OCI-LY7 (cell line): ENCODE results near the gene CNTN4. TPM values are rescaled to one million over a fixed set of nuclear protein-coding genes. Genes with fewer than 3 reads are reported as not detected.

Experiments
- BruUV-seq: library from RNA; stranded (reverse); fragments of 400-500 nt; replicated peaks from 2 replicates; lab custom pipeline; 2021; lab: Mats Ljungman, UMichigan
- CTCF ChIA-PET: fragments of 300-600 bp; sonication (Branson Sonifier 250); formaldehyde crosslinking; loops from one replicate; lab custom pipeline; 2022; ENCODE audit warnings: antibody characterized with exemption; ENCODE audit not compliant: unreplicated experiment; lab: Charles Lee
- POLR2A ChIA-PET: fragments of 300-600 bp; sonication (Branson Sonifier 250); formaldehyde crosslinking; loops from one replicate; lab custom pipeline; 2022; ENCODE audit warnings: antibody characterized with exemption; lab: Charles Lee
- DNase-seq: peaks from one replicate; pipeline ENCODE4 v3.0.0-alpha.2; 2015; ENCODE audit warnings: low spot score
- H2AFZ ChIP-seq: fragments of 200-600 bp; sonication (generic), shearing (Covaris generic); 2 replicates; pipeline ENCODE4 v1.6.1; 2014; ENCODE audit warnings: mild to moderate bottlenecking, antibody characterized with exemption, low read length, moderate library complexity
- H3K27ac ChIP-seq: fragments of 200-600 bp; sonication (generic); 2 replicates; pipeline ENCODE4 v1.5.1; 2014; ENCODE audit warnings: mixed run types, low read depth, mild to moderate bottlenecking, moderate library complexity, low read length, inconsistent platforms; ENCODE audit not compliant: poor library complexity, severe bottlenecking
- H3K36me3 ChIP-seq: fragments of 200-600 bp; sonication (generic); 2 replicates; pipeline ENCODE4 v1.6.1; 2014; ENCODE audit warnings: mild to moderate bottlenecking, antibody characterized with exemption, low read length, moderate library complexity, mixed read lengths; ENCODE audit not compliant: insufficient read depth
- H3K4me1 ChIP-seq: fragments of 200-600 bp; sonication (generic); 2 replicates; pipeline ENCODE4 v1.5.1; 2014; ENCODE audit warnings: mild to moderate bottlenecking, low read length; ENCODE audit not compliant: insufficient read depth, poor library complexity, severe bottlenecking
- H3K4me2 ChIP-seq: fragments of 200-600 bp; sonication (generic); 2 replicates; pipeline ENCODE4 v1.6.1; 2014; ENCODE audit warnings: mild to moderate bottlenecking, low read length
- H3K4me3 ChIP-seq: fragments of 200-600 bp; sonication (generic); 2 replicates; pipeline ENCODE4 v1.5.1; 2014; ENCODE audit warnings: mild to moderate bottlenecking, low read depth, low read length; ENCODE audit not compliant: poor library complexity, severe bottlenecking
- H3K79me2 ChIP-seq: fragments of 200-600 bp; sonication (generic); 2 replicates; pipeline ENCODE4 v1.6.1; 2016; ENCODE audit warnings: low read depth, mild to moderate bottlenecking, low read length, moderate library complexity, mixed read lengths; ENCODE audit not compliant: insufficient read depth
- H3K9me2 ChIP-seq: fragments of 200-600 bp; sonication (generic); 2 replicates; pipeline ENCODE4 v1.6.1; 2016; ENCODE audit warnings: mild to moderate bottlenecking, low read length, mixed read lengths; ENCODE audit not compliant: insufficient read depth
- H3K9me3 ChIP-seq: fragments of 200-600 bp; sonication (generic); 2 replicates; pipeline ENCODE4 v1.6.1; 2014; ENCODE audit warnings: mild to moderate bottlenecking, mixed run types, low read length, mixed read lengths
- H4K20me1 ChIP-seq: fragments of 200-600 bp; sonication (generic); 2 replicates; pipeline ENCODE4 v1.6.1; 2014; ENCODE audit warnings: mild to moderate bottlenecking, antibody characterized with exemption, low read length, moderate library complexity, mixed read lengths; ENCODE audit not compliant: insufficient read depth
- CTCF ChIP-seq: fragments of 200-600 bp; sonication (generic); conservative IDR thresholded peaks from 2 replicates; pipeline ENCODE4 v1.5.1; 2014; ENCODE audit warnings: mild to moderate bottlenecking, antibody characterized with exemption, low read length, moderate library complexity, mixed read lengths
- EZH2phosphoT487 ChIP-seq: fragments of 200-600 bp; sonication (generic); IDR thresholded peaks from 2 replicates; pipeline ENCODE4 v1.6.1; 2018; ENCODE audit warnings: low read depth, borderline replicate concordance, mild to moderate bottlenecking, mixed run types, antibody characterized with exemption, low read length, moderate library complexity, mixed read lengths
- intact Hi-C: fragments of 100-400 bp; cut with micrococcal nuclease; formaldehyde crosslinking; loops from one replicate; pipeline ENCODE4 v1.10.0; 2022; ENCODE audit not compliant: unreplicated experiment
- total RNA-seq, 2 experiments: library from RNA; depleted of rRNA in 1 of 2; stranded (reverse); fragments of >200 nt in 1 of 2; shearing (Covaris generic) in 1 of 2; gene quantifications; 2 replicates each; pipeline ENCODE4 v1.2.3, GENCODE V29; 2014 to 2022

Gene CNTN4
- total RNA-seq, 2 experiments from 2014 or later = not detected

- no peaks in the 10 kb centered on the region for H3K79me2 ChIP-seq
- no peak for DNase-seq
- no peak overlapping the region for H3K4me2 ChIP-seq
- intact Hi-C loops = no loop called here
- H3K9me3 ChIP-seq = no peaks in the 10 kb centered on the region
- no peaks in the 10 kb centered on the region for H3K4me1 ChIP-seq
- CTCF ChIA-PET = no interaction called here
- H2AFZ ChIP-seq = no peak overlapping the region
- no peaks in the 10 kb centered on the region for H4K20me1 ChIP-seq
- BruUV-seq = no TSS peak
- no peak overlapping the region for H3K27ac ChIP-seq
- H3K4me3 ChIP-seq = no peak overlapping the region
- TF ChIP-seq EZH2phosphoT487 (no peak), CTCF (no peak)
- H3K36me3 ChIP-seq = no peaks in the 10 kb centered on the region
- POLR2A ChIA-PET = interaction anchor here (0.6 kb wide), 1 partner anchor 46 kb away, joined by 3 read pairs; no protein-coding TSS in a partner anchor
- H3K9me2 ChIP-seq = no peaks in the 10 kb centered on the region
Observed at GRCh38 chr3:2771741-2772140, 673.1 kb downstream of the CNTN4 start.

GRCh38 chr3:2772803-2773202, 674.1 kb downstream of the CNTN4 start:
- Histone ChIP-seq H3K27ac (no peak overlapping the region), H3K4me2 (no peak overlapping the region), H3K36me3 (no peaks in the 10 kb centered on the region), H3K9me2 (no peaks in the 10 kb centered on the region), H3K4me3 (no peak overlapping the region), H2AFZ (no peak overlapping the region), H3K9me3 (no peaks in the 10 kb centered on the region), H4K20me1 (no peaks in the 10 kb centered on the region), H3K79me2 (no peaks in the 10 kb centered on the region), H3K4me1 (no peaks in the 10 kb centered on the region)
- CTCF ChIA-PET = no interaction called here
- intact Hi-C loops = no loop called here
- no peak for DNase-seq
- POLR2A ChIA-PET = interaction anchor here (0.6 kb wide), 1 partner anchor 193 kb away, joined by 3 read pairs; no protein-coding TSS in a partner anchor
- no peak for TF ChIP-seq CTCF
- no peak for TF ChIP-seq EZH2phosphoT487
- no TSS peak for BruUV-seq

GRCh38 chr3:2774481-2775249, 676.0 kb downstream of the CNTN4 start:
- Histone ChIP-seq H3K4me1 (no peaks in the 10 kb centered on the region), H3K36me3 (no peaks in the 10 kb centered on the region), H3K9me2 (no peaks in the 10 kb centered on the region), H3K79me2 (no peaks in the 10 kb centered on the region), H4K20me1 (no peaks in the 10 kb centered on the region), H3K4me2 (no peak overlapping the region), H3K4me3 (no peak overlapping the region), H3K9me3 (no peaks in the 10 kb centered on the region), H2AFZ (no peak overlapping the region), H3K27ac (no peak overlapping the region)
- POLR2A ChIA-PET = no interaction called here
- DNase-seq = no peak
- CTCF ChIA-PET = no interaction called here
- BruUV-seq = no TSS peak
- intact Hi-C loops = no loop called here
- TF ChIP-seq CTCF (no peak), EZH2phosphoT487 (no peak)
